ENCODE data around the gene PPFIBP1. TPM values are rescaled to one million over a fixed set of nuclear protein-coding genes. Genes with fewer than 3 reads are reported as not detected.

The PPFIBP1 gene
- total and polyA plus RNA-seq, 9 of the 15 experiments (the other 6 are each of a cell fraction or from before 2014, with no cell fraction given): 0.46 to 3.5 (median 1.8) TPM

DNA sequence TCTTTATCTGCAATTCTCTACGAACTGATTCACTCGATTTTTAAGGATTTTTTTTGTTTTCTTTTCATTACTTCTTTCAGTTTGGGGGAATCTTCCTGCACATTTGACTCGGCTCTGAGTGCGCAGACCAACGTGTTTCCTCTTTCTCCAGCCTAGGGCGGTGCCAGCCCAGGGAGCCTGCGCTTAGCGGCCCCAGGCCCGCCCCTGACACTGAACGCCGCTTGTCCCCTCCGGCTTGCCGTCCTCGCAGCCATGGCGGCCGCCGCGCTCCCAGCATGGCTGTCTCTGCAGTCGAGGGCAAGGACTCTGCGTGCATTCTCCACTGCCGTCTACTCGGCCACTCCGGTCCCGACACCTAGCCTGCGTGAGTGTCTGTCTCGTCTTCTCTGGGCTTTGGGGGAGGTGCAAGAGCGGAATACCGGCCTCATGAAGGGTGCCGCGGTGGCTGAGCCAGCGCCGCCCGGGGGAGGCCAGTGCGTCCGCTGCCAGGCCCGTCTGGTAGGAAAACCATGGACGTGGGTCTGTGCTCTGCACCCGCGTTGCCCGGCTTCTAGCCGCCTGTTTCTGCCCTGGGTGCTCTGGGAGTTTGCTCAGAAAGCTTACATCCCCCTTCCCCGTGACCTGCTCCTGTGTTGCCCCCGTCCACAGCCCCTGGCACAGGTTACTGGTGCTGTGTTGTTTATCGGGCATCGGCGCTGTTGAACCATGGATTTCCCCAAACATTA, 186.7 kb downstream of the PPFIBP1 start, which contains the start of gene MRPS35 (continued):
- TF ChIP-seq E2F6 (IDR thresholded peaks at IDR 0.05; ENCODE audit: borderline replicate concordance in 1 of 2, extremely low read depth in 1 of 2, insufficient read depth in 1 of 2, insufficient read length in 1 of 2, low read depth in 1 of 2, low read length in 1 of 2, poor library complexity in 1 of 2, severe bottlenecking in 1 of 2) (peak; percentile 82 to 84), ZBTB1 (CRISPR knock-in tag; IDR thresholded peaks at IDR 0.05; ENCODE audit: borderline replicate concordance, low read depth) (peak; percentile 67; the same call in 1 of the 2 replicates), ESRRA (IDR thresholded peaks at IDR 0.05; ENCODE audit: borderline replicate concordance, low read depth) (peak; percentile 45; the same call in 1 of the 2 replicates), ZNF444 (CRISPR knock-in tag; IDR thresholded peaks at IDR 0.05) (peak; percentile 2; the same call in 1 of the 2 replicates), ZNF408 (CRISPR knock-in tag; IDR thresholded peaks at IDR 0.05; ENCODE audit: low read depth) (no peak), KAT2B (IDR thresholded peaks at IDR 0.05; ENCODE audit: low read depth, low read length) (no peak), BHLHE40 (IDR thresholded peaks at IDR 0.05; ENCODE audit: low read length) (0 out of 2 replicates have a peak, but pooled peaks have one; percentile 17), TSC22D4 (tag; IDR thresholded peaks at IDR 0.05) (no peak), ELK3 (CRISPR knock-in tag; IDR thresholded peaks at IDR 0.05) (no peak), CREB3L1 (IDR thresholded peaks at IDR 0.05; ENCODE audit: borderline replicate concordance, low read depth) (peak; percentile 38; the same call in 1 of the 2 replicates), ATF7 (IDR thresholded peaks at IDR 0.05) (peak; percentile 48; the same call in 1 of the 2 replicates), DNMT1 (IDR thresholded peaks at IDR 0.05) (no peak)
- TF ChIP-seq, protein P1, sequence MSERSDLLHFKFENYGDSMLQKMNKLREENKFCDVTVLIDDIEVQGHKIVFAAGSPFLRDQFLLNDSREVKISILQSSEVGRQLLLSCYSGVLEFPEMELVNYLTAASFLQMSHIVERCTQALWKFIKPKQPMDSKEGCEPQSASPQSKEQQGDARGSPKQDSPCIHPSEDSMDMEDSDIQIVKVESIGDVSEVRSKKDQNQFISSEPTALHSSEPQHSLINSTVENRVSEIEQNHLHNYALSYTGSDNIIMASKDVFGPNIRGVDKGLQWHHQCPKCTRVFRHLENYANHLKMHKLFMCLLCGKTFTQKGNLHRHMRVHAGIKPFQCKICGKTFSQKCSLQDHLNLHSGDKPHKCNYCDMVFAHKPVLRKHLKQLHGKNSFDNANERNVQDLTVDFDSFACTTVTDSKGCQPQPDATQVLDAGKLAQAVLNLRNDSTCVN (CRISPR knock-in tag; IDR thresholded peaks at IDR 0.05): 0 out of 2 replicates have a peak, but pooled peaks have one; percentile 61
- TF ChIP-seq, protein P2, sequence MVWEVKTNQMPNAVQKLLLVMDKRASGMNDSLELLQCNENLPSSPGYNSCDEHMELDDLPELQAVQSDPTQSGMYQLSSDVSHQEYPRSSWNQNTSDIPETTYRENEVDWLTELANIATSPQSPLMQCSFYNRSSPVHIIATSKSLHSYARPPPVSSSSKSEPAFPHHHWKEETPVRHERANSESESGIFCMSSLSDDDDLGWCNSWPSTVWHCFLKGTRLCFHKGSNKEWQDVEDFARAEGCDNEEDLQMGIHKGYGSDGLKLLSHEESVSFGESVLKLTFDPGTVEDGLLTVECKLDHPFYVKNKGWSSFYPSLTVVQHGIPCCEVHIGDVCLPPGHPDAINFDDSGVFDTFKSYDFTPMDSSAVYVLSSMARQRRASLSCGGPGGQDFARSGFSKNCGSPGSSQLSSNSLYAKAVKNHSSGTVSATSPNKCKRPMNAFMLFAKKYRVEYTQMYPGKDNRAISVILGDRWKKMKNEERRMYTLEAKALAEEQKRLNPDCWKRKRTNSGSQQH (CRISPR knock-in tag; IDR thresholded peaks at IDR 0.05): peak; percentile 33; the same call in 1 of the 2 replicates
- TF ChIP-seq, protein P3, sequence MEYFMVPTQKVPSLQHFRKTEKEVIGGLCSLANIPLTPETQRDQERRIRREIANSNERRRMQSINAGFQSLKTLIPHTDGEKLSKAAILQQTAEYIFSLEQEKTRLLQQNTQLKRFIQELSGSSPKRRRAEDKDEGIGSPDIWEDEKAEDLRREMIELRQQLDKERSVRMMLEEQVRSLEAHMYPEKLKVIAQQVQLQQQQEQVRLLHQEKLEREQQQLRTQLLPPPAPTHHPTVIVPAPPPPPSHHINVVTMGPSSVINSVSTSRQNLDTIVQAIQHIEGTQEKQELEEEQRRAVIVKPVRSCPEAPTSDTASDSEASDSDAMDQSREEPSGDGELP (CRISPR knock-in tag; IDR thresholded peaks at IDR 0.05; ENCODE audit: borderline replicate concordance): peak; percentile 84; the same call in 1 of the 2 replicates

Measured in K562 (cell line).